ENCODE measurements around the gene COL20A1.

- TF ChIP-seq CTCF (conservative IDR thresholded peaks at IDR 0.05 in 1 of 2, IDR thresholded peaks at IDR 0.05 in 1 of 2; ENCODE audit: low read depth in 1 of 2, low read length in 2 of 2) (no peak), EZH2 (IDR thresholded peaks at IDR 0.05; ENCODE audit: low read length, missing control alignments) (no peak)
Observed at GRCh38 chr20:63301671-63302070, 8.7 kb downstream of the COL20A1 start.

Measured in fibroblast of lung (primary cell).